OCI-LY7 (cell line): ENCODE measurements around the gene SLX4IP. TPM values are rescaled to one million over a fixed set of nuclear protein-coding genes. Genes with fewer than 3 reads are reported as not detected.

Experiments
- BruUV-seq: library from RNA; stranded (reverse); fragments of 400-500 nt; replicated peaks from 2 replicates; lab custom pipeline; 2021; lab: Mats Ljungman, UMichigan
- CTCF ChIA-PET: fragments of 300-600 bp; sonication (Branson Sonifier 250); formaldehyde crosslinking; loops from one replicate; lab custom pipeline; 2022; ENCODE audit warnings: antibody characterized with exemption; ENCODE audit not compliant: unreplicated experiment; lab: Charles Lee
- POLR2A ChIA-PET: fragments of 300-600 bp; sonication (Branson Sonifier 250); formaldehyde crosslinking; loops from one replicate; lab custom pipeline; 2022; ENCODE audit warnings: antibody characterized with exemption; lab: Charles Lee
- DNase-seq: peaks from one replicate; pipeline ENCODE4 v3.0.0-alpha.2; 2015; ENCODE audit warnings: low spot score
- H2AFZ ChIP-seq: fragments of 200-600 bp; sonication (generic), shearing (Covaris generic); 2 replicates; pipeline ENCODE4 v1.6.1; 2014; ENCODE audit warnings: mild to moderate bottlenecking, antibody characterized with exemption, low read length, moderate library complexity
- H3K27ac ChIP-seq: fragments of 200-600 bp; sonication (generic); 2 replicates; pipeline ENCODE4 v1.5.1; 2014; ENCODE audit warnings: mixed run types, low read depth, mild to moderate bottlenecking, moderate library complexity, low read length, inconsistent platforms; ENCODE audit not compliant: poor library complexity, severe bottlenecking
- H3K36me3 ChIP-seq: fragments of 200-600 bp; sonication (generic); 2 replicates; pipeline ENCODE4 v1.6.1; 2014; ENCODE audit warnings: mild to moderate bottlenecking, antibody characterized with exemption, low read length, moderate library complexity, mixed read lengths; ENCODE audit not compliant: insufficient read depth
- H3K4me1 ChIP-seq: fragments of 200-600 bp; sonication (generic); 2 replicates; pipeline ENCODE4 v1.5.1; 2014; ENCODE audit warnings: mild to moderate bottlenecking, low read length; ENCODE audit not compliant: insufficient read depth, poor library complexity, severe bottlenecking
- H3K4me2 ChIP-seq: fragments of 200-600 bp; sonication (generic); 2 replicates; pipeline ENCODE4 v1.6.1; 2014; ENCODE audit warnings: mild to moderate bottlenecking, low read length
- H3K4me3 ChIP-seq: fragments of 200-600 bp; sonication (generic); 2 replicates; pipeline ENCODE4 v1.5.1; 2014; ENCODE audit warnings: mild to moderate bottlenecking, low read depth, low read length; ENCODE audit not compliant: poor library complexity, severe bottlenecking
- H3K79me2 ChIP-seq: fragments of 200-600 bp; sonication (generic); 2 replicates; pipeline ENCODE4 v1.6.1; 2016; ENCODE audit warnings: low read depth, mild to moderate bottlenecking, low read length, moderate library complexity, mixed read lengths; ENCODE audit not compliant: insufficient read depth
- H3K9me2 ChIP-seq: fragments of 200-600 bp; sonication (generic); 2 replicates; pipeline ENCODE4 v1.6.1; 2016; ENCODE audit warnings: mild to moderate bottlenecking, low read length, mixed read lengths; ENCODE audit not compliant: insufficient read depth
- H3K9me3 ChIP-seq: fragments of 200-600 bp; sonication (generic); 2 replicates; pipeline ENCODE4 v1.6.1; 2014; ENCODE audit warnings: mild to moderate bottlenecking, mixed run types, low read length, mixed read lengths
- H4K20me1 ChIP-seq: fragments of 200-600 bp; sonication (generic); 2 replicates; pipeline ENCODE4 v1.6.1; 2014; ENCODE audit warnings: mild to moderate bottlenecking, antibody characterized with exemption, low read length, moderate library complexity, mixed read lengths; ENCODE audit not compliant: insufficient read depth
- EZH2phosphoT487 ChIP-seq: fragments of 200-600 bp; sonication (generic); IDR thresholded peaks from 2 replicates; pipeline ENCODE4 v1.6.1; 2018; ENCODE audit warnings: low read depth, borderline replicate concordance, mild to moderate bottlenecking, mixed run types, antibody characterized with exemption, low read length, moderate library complexity, mixed read lengths
- intact Hi-C: fragments of 100-400 bp; cut with micrococcal nuclease; formaldehyde crosslinking; loops from one replicate; pipeline ENCODE4 v1.10.0; 2022; ENCODE audit not compliant: unreplicated experiment
- total RNA-seq, 2 experiments: library from RNA; depleted of rRNA in 1 of 2; stranded (reverse); fragments of >200 nt in 1 of 2; shearing (Covaris generic) in 1 of 2; gene quantifications; 2 replicates each; pipeline ENCODE4 v1.2.3, GENCODE V29; 2014 to 2022
- TF ChIP-seq, protein P1 (sequence below): fragments of 200-600 bp; sonication (generic); conservative IDR thresholded peaks from 2 replicates; pipeline ENCODE4 v1.5.1; 2014; ENCODE audit warnings: mild to moderate bottlenecking, antibody characterized with exemption, low read length, moderate library complexity, mixed read lengths

SLX4IP gene
- total RNA-seq, 2 experiments from 2014 or later = 4.1 to 9.2 TPM

- no TSS peak for BruUV-seq
- no peak for DNase-seq
Measured at GRCh38 chr20:10507052-10507451, 71.9 kb downstream of the SLX4IP start.

GRCh38 chr20:10508060-10508459 lies 73.0 kb downstream of the SLX4IP start:
- no peak for DNase-seq
- no peaks in the 10 kb centered on the region for H3K9me3 ChIP-seq
- TF ChIP-seq EZH2phosphoT487 = no peak
- TF ChIP-seq, protein P1, sequence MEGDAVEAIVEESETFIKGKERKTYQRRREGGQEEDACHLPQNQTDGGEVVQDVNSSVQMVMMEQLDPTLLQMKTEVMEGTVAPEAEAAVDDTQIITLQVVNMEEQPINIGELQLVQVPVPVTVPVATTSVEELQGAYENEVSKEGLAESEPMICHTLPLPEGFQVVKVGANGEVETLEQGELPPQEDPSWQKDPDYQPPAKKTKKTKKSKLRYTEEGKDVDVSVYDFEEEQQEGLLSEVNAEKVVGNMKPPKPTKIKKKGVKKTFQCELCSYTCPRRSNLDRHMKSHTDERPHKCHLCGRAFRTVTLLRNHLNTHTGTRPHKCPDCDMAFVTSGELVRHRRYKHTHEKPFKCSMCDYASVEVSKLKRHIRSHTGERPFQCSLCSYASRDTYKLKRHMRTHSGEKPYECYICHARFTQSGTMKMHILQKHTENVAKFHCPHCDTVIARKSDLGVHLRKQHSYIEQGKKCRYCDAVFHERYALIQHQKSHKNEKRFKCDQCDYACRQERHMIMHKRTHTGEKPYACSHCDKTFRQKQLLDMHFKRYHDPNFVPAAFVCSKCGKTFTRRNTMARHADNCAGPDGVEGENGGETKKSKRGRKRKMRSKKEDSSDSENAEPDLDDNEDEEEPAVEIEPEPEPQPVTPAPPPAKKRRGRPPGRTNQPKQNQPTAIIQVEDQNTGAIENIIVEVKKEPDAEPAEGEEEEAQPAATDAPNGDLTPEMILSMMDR = no peak
- H3K9me2 ChIP-seq = no peaks in the 10 kb centered on the region
- H3K4me3 ChIP-seq = no peak overlapping the region
- no peaks in the 10 kb centered on the region for H3K79me2 ChIP-seq
- H4K20me1 ChIP-seq = peaks cover 3% of the 10 kb centered on the region; the same call in 1 of the 2 replicates
- ChIA-PET CTCF (no interaction called here), POLR2A (no interaction called here)
- intact Hi-C loops = no loop called here
- H3K4me2 ChIP-seq = no peak overlapping the region
- H3K27ac ChIP-seq = no peak overlapping the region
- no peak overlapping the region for H2AFZ ChIP-seq
- no TSS peak for BruUV-seq
- H3K4me1 ChIP-seq = no peaks in the 10 kb centered on the region
- no peaks in the 10 kb centered on the region for H3K36me3 ChIP-seq

More at GRCh38 chr20:10507052-10507451, 71.9 kb downstream of the SLX4IP start:
- H4K20me1 ChIP-seq = no peaks in the 10 kb centered on the region
- ChIA-PET CTCF (no interaction called here), POLR2A (no interaction called here)
- H3K9me2 ChIP-seq = no peaks in the 10 kb centered on the region
- H3K4me1 ChIP-seq = no peaks in the 10 kb centered on the region
- no peaks in the 10 kb centered on the region for H3K36me3 ChIP-seq
- intact Hi-C loops = no loop called here
- H3K79me2 ChIP-seq = no peaks in the 10 kb centered on the region
- no peak for TF ChIP-seq EZH2phosphoT487
- TF ChIP-seq, protein P1 = no peak
- no peak overlapping the region for H3K4me2 ChIP-seq
- no peak overlapping the region for H3K4me3 ChIP-seq
- H2AFZ ChIP-seq = no peak overlapping the region
- no peak overlapping the region for H3K27ac ChIP-seq
- no peaks in the 10 kb centered on the region for H3K9me3 ChIP-seq

GRCh38 chr20:10508468-10509251 lies 73.6 kb downstream of the SLX4IP start:
- Histone ChIP-seq H3K9me2 (no peaks in the 10 kb centered on the region), H3K4me1 (no peaks in the 10 kb centered on the region), H2AFZ (no peak overlapping the region), H3K4me2 (no peak overlapping the region), H3K4me3 (no peak overlapping the region), H3K27ac (no peak overlapping the region), H3K9me3 (no peaks in the 10 kb centered on the region), H3K36me3 (no peaks in the 10 kb centered on the region), H3K79me2 (no peaks in the 10 kb centered on the region), H4K20me1 (peaks cover 6% of the 10 kb centered on the region; the same call in 1 of the 2 replicates)
- ChIA-PET POLR2A (no interaction called here), CTCF (no interaction called here)
- TF ChIP-seq, protein P1 = no peak
- TF ChIP-seq EZH2phosphoT487 = no peak
- no peak for DNase-seq
- no TSS peak for BruUV-seq
- intact Hi-C loops = no loop called here
